ENCODE results near the gene DDAH1.

DNA sequence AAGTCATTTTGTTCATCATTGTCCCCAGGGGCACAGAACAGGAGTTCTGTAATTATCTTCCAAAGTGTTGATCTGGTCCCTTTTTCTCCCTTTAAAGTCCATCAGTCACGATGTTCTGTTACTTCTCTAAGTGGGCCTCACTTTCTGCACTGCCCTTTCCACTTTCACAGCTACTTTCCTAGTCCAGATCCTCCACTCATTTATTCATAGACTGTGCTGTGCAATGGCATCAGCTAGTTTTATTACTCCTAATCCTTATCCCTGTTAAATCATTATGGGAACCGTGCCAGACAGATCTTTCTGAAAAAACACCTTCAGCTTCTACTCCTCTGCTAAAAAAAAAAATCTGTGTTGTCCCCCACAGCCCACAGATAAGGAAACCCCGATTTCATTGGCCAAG, 124.5 kb downstream of the DDAH1 start:
- TF ChIP-seq, protein P1, sequence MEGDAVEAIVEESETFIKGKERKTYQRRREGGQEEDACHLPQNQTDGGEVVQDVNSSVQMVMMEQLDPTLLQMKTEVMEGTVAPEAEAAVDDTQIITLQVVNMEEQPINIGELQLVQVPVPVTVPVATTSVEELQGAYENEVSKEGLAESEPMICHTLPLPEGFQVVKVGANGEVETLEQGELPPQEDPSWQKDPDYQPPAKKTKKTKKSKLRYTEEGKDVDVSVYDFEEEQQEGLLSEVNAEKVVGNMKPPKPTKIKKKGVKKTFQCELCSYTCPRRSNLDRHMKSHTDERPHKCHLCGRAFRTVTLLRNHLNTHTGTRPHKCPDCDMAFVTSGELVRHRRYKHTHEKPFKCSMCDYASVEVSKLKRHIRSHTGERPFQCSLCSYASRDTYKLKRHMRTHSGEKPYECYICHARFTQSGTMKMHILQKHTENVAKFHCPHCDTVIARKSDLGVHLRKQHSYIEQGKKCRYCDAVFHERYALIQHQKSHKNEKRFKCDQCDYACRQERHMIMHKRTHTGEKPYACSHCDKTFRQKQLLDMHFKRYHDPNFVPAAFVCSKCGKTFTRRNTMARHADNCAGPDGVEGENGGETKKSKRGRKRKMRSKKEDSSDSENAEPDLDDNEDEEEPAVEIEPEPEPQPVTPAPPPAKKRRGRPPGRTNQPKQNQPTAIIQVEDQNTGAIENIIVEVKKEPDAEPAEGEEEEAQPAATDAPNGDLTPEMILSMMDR (IDR thresholded peaks at IDR 0.05; ENCODE audit: insufficient read depth, low read length, poor library complexity, severe bottlenecking) = no peak
- no peak for TF ChIP-seq EZH2phosphoT487 (conservative IDR thresholded peaks at IDR 0.05; ENCODE audit: low read length)

Data from SU-DHL-6 (cell line).